ENCODE results near the gene DNAL1.

DNA sequence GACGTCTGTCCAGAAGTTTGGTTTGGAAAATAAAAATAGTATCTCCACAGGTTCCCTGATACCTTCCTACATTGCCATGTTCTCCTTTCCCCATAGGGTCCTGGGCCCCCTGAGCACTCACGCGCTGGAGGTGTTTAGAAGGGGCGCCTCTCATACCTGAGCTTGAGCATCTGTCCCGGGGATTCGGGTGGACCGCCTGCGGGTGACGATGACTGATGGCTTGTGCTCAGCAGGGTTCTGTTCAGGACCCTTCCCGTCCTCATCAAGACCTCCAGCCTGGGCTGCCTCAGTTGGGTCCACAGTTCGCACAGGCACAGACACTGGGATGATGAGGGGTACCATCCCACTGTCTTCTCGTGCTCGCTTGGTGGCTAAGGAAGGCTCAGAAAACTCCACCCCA is 92.1 kb downstream of the DNAL1 start:
- TF ChIP-seq, protein P1, sequence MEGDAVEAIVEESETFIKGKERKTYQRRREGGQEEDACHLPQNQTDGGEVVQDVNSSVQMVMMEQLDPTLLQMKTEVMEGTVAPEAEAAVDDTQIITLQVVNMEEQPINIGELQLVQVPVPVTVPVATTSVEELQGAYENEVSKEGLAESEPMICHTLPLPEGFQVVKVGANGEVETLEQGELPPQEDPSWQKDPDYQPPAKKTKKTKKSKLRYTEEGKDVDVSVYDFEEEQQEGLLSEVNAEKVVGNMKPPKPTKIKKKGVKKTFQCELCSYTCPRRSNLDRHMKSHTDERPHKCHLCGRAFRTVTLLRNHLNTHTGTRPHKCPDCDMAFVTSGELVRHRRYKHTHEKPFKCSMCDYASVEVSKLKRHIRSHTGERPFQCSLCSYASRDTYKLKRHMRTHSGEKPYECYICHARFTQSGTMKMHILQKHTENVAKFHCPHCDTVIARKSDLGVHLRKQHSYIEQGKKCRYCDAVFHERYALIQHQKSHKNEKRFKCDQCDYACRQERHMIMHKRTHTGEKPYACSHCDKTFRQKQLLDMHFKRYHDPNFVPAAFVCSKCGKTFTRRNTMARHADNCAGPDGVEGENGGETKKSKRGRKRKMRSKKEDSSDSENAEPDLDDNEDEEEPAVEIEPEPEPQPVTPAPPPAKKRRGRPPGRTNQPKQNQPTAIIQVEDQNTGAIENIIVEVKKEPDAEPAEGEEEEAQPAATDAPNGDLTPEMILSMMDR (optimal IDR thresholded peaks at IDR 0.05 in 1 of 3, IDR thresholded peaks at IDR 0.05 in 1 of 3, conservative IDR thresholded peaks at IDR 0.05 in 1 of 3; ENCODE audit: extremely low read depth in 1 of 3, insufficient read depth in 2 of 3, low read length in 3 of 3): no peak
- TF ChIP-seq EZH2 (IDR thresholded peaks at IDR 0.05; ENCODE audit: low read length): no peak

Measured in keratinocyte (primary cell).